Epithelial cell of prostate (primary cell): ENCODE measurements around the gene FLG.
"Not testable (repeated sequence)": the region's sequence is repeated elsewhere in the genome, so short reads cannot be mapped to it uniquely, and the experiment has no call there.

Experiments
- DNase-seq: peaks from one replicate; pipeline ENCODE4 v3.0.0-alpha.2; 2011; ENCODE audit warnings: low read depth, low spot score
- H3K27ac ChIP-seq: fragments of 450-650 bp; 2 replicates; pipeline ENCODE4 v1.5.1; 2017; ENCODE audit warnings: mild to moderate bottlenecking

The FLG gene

GRCh38 chr1:152325111-152325510 is at the start of gene FLG:
TSS of gene FLG (minus strand) at chr1:152325239. CDS start at chr1:152315456, 9,783 bp downstream.
- peak; percentile 40 for DNase-seq

GRCh38 chr1:152374451-152374850 is 49.4 kb upstream of the FLG start:
- no peak for DNase-seq
- H3K27ac ChIP-seq: no peak overlapping the region

More at GRCh38 chr1:152325111-152325510, at the start of gene FLG:
- no peak within 1 kb of the TSS for H3K27ac ChIP-seq

- no peak overlapping the region for H3K27ac ChIP-seq
- DNase-seq: no peak
Observed at GRCh38 chr1:152372672-152373071, 47.6 kb upstream of the FLG start.

- peak overlapping the region; percentile 30 for H3K27ac ChIP-seq
Observed at GRCh38 chr1:152367436-152367835, 42.4 kb upstream of the FLG start.

GRCh38 chr1:152359906-152360305 is 34.9 kb upstream of the FLG start, which contains the start of gene FLG2:
TSS of gene FLG2 (minus strand) at chr1:152360006. CDS start at chr1:152358884, 1,122 bp downstream.
- no peak for DNase-seq
- no peak within 1 kb of the TSS for H3K27ac ChIP-seq

More at GRCh38 chr1:152367436-152367835, 42.4 kb upstream of the FLG start:
- peak; percentile 86 for DNase-seq

- no peak overlapping the region for H3K27ac ChIP-seq
- no peak for DNase-seq
Observed at GRCh38 chr1:152356736-152357135, 31.7 kb upstream of the FLG start.

GRCh38 chr1:152349611-152350010 is 24.6 kb upstream of the FLG start:
- DNase-seq: no peak
- no peak overlapping the region for H3K27ac ChIP-seq

GRCh38 chr1:152348447-152348846 is 23.4 kb upstream of the FLG start:
- no peak for DNase-seq
- no peak overlapping the region for H3K27ac ChIP-seq

GRCh38 chr1:152347116-152347728 is 22.2 kb upstream of the FLG start:
- DNase-seq: no peak

GRCh38 chr1:152344438-152344837 is 19.4 kb upstream of the FLG start:
- DNase-seq: no peak
- peak overlapping the region; percentile 19 for H3K27ac ChIP-seq

More at GRCh38 chr1:152347116-152347728, 22.2 kb upstream of the FLG start:
- H3K27ac ChIP-seq: no peak overlapping the region

- DNase-seq: no peak
Observed at GRCh38 chr1:152343006-152343405, 18.0 kb upstream of the FLG start.

GRCh38 chr1:152335399-152335798 is 10.4 kb upstream of the FLG start:
- no peak for DNase-seq
- no peak overlapping the region for H3K27ac ChIP-seq

More at GRCh38 chr1:152343006-152343405, 18.0 kb upstream of the FLG start:
- H3K27ac ChIP-seq: no peak overlapping the region

- no peak overlapping the region for H3K27ac ChIP-seq
- no peak for DNase-seq
Observed at GRCh38 chr1:152328801-152329391, 3.9 kb upstream of the FLG start.

- H3K27ac ChIP-seq: no peak overlapping the region
- no peak for DNase-seq
Observed at GRCh38 chr1:152313970-152314369, 11.1 kb downstream of the FLG start.

GRCh38 chr1:152313319-152313801 is 11.7 kb downstream of the FLG start:
- no peak for DNase-seq

GRCh38 chr1:152312169-152312568 is 12.9 kb downstream of the FLG start:
- H3K27ac ChIP-seq, DNase-seq: not testable (repeated sequence)

More at GRCh38 chr1:152313319-152313801, 11.7 kb downstream of the FLG start:
- H3K27ac ChIP-seq: no peak overlapping the region

- no peak for DNase-seq
- H3K27ac ChIP-seq: no peak overlapping the region
Observed at GRCh38 chr1:152309955-152310354, 15.1 kb downstream of the FLG start.

- not testable (repeated sequence) for H3K27ac ChIP-seq, DNase-seq
Observed at GRCh38 chr1:152309320-152309901, 15.6 kb downstream of the FLG start.

GRCh38 chr1:152308758-152309157 is 16.3 kb downstream of the FLG start:
- not testable (repeated sequence) for H3K27ac ChIP-seq, DNase-seq

- not testable (repeated sequence) for DNase-seq, H3K27ac ChIP-seq
Observed at GRCh38 chr1:152307970-152308369, 17.1 kb downstream of the FLG start.

GRCh38 chr1:152306123-152306522 is 18.9 kb downstream of the FLG start:
- not testable (repeated sequence) for DNase-seq, H3K27ac ChIP-seq
